ENCODE measurements around the gene SPEM1.

SPEM1 gene

DNA sequence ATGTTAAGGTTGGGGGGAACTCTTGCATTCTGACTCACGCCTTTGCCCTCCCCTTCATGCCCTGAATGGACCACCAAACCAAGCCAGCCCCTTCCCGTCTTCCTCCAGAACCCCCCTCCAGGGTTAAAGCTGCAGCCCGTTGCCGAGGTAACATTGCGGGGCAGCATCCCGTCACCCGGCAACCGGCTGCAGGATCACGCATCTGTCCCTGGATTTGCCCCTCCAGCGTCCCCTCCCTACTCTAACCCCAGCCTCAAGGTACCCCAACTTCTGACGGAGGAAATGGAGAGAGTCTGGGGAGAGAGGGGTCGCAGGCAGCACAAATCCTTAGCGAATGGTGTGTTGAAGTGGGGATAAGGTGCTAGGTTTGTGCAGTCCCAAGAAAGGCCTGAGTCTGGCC is 13.0 kb upstream of the SPEM1 start:
- Histone ChIP-seq H3K27ac (no peak overlapping the region), H3K27me3 (replicated peaks) (no peaks in the 10 kb centered on the region), H3K4me3 (ENCODE audit: low read depth, low read length) (no peak overlapping the region), H3K36me3 (replicated peaks) (peaks cover 15% of the 10 kb centered on the region)
- in situ Hi-C loops (cut with HindIII; ENCODE audit: low pct_ligation_motif_present, low sequenced_read_pairs) = no loop called here
- DNase-seq = no peak
- TF ChIP-seq CTCF (IDR thresholded peaks at IDR 0.05; ENCODE audit: low read depth, low read length, missing control alignments) = no peak

DNA sequence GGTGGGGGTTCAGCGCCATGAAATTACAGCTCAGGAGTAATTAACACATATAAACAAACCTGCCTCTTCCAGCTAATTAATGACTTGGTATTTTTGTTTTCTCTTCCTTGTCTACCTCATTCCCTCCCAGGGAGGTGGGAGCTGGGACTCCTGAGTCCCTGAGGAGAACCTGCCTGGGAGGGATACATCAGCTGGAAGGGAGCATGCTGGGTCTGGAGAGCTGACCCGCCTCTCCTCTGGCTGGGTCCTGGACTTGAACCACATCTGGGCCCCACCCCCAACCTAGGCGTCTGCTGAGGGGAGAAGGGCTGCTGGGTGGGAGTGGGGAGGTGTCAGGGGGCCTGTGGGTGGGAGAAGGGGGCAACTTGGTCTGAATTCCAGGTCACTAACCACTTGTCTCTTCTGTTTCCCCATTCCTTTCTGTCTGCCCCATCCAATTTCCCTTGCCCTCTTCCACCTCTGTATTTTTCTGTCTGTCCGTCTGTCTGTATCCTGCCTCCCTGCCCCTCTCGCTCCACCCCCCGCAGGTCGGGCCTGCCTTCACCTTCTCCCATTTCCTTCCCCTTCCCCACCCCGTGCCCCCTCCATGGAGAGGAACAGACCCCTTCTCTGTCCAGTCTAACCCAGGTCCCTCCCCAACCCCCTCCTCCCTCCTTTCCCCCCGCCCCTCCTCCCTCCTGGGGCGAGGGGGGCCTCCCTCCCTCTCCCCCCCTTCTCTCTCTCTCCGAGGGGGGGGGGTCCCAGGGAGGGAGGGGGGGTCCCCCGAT is 12.5 kb upstream of the SPEM1 start, which contains the start of gene NLGN2:
NLGN2 (plus strand) TSS at position 361 of the 767 bp plus-strand sequence. CDS start 411 bp downstream, outside the sequence.
- in situ Hi-C loops (cut with HindIII; ENCODE audit: low pct_ligation_motif_present, low sequenced_read_pairs) = no loop called here
- H3K36me3 ChIP-seq (replicated peaks) = peaks cover 15% of the 10 kb centered on the region
- TF ChIP-seq CTCF (IDR thresholded peaks at IDR 0.05; ENCODE audit: low read depth, low read length, missing control alignments) = no peak
- H3K4me3 ChIP-seq (ENCODE audit: low read depth, low read length) = no peak within 1 kb of the TSS
- DNase-seq = no peak
- no peak within 1 kb of the TSS for H3K27ac ChIP-seq
- no peaks in the 10 kb centered on the region for H3K27me3 ChIP-seq (replicated peaks)

- no peaks in the 10 kb centered on the region for H3K27me3 ChIP-seq (replicated peaks)
- TF ChIP-seq CTCF (IDR thresholded peaks at IDR 0.05; ENCODE audit: low read depth, low read length, missing control alignments) = no peak
- no peak for DNase-seq
- no peak overlapping the region for H3K4me3 ChIP-seq (ENCODE audit: low read depth, low read length)
- in situ Hi-C loops (cut with HindIII; ENCODE audit: low pct_ligation_motif_present, low sequenced_read_pairs) = no loop called here
- peaks cover 15% of the 10 kb centered on the region for H3K36me3 ChIP-seq (replicated peaks)
- H3K27ac ChIP-seq = no peak overlapping the region
Observed at GRCh38 chr17:7408252-7408727, 11.8 kb upstream of the SPEM1 start.

GRCh38 chr17:7408863-7409262 is 11.3 kb upstream of the SPEM1 start:
- H3K4me3 ChIP-seq (ENCODE audit: low read depth, low read length) = no peak overlapping the region
- H3K36me3 ChIP-seq (replicated peaks) = peaks cover 15% of the 10 kb centered on the region
- in situ Hi-C loops (cut with HindIII; ENCODE audit: low pct_ligation_motif_present, low sequenced_read_pairs) = no loop called here
- no peaks in the 10 kb centered on the region for H3K27me3 ChIP-seq (replicated peaks)
- DNase-seq = no peak
- TF ChIP-seq CTCF (IDR thresholded peaks at IDR 0.05; ENCODE audit: low read depth, low read length, missing control alignments) = no peak
- H3K27ac ChIP-seq = no peak overlapping the region

DNA sequence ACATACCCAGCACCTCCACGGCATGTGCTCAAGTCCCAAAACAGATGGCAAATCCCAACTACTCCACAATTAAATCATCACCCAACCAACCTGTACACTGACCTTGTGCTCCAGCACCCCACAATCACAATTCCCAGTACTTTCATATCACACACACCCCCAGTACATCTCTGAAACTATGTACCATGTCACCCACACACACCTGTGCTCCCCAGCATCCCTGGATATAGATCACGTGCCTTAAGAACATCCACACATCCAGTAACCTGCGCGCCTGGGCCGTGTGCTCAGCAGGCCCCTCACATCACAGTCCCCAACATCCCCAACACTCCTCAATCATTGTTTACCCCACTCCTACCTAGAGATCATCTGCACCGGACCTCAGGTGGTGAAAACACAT is 10.4 kb upstream of the SPEM1 start:
- no peak overlapping the region for H3K27ac ChIP-seq
- in situ Hi-C loops (cut with HindIII; ENCODE audit: low pct_ligation_motif_present, low sequenced_read_pairs) = no loop called here
- H3K36me3 ChIP-seq (replicated peaks) = peaks cover 15% of the 10 kb centered on the region

More for the DNA sequence above, 10.4 kb upstream of the SPEM1 start:
- no peak for DNase-seq
- H3K4me3 ChIP-seq (ENCODE audit: low read depth, low read length) = no peak overlapping the region
- no peaks in the 10 kb centered on the region for H3K27me3 ChIP-seq (replicated peaks)
- TF ChIP-seq CTCF (IDR thresholded peaks at IDR 0.05; ENCODE audit: low read depth, low read length, missing control alignments) = no peak

Data from brain microvascular endothelial cell (primary cell).